Neural cell (in vitro differentiated cells): Measurements from ENCODE around the gene JPT1. TPM values are rescaled to one million over a fixed set of nuclear protein-coding genes. Genes with fewer than 3 reads are reported as not detected.

Source experiments
- H2AFZ ChIP-seq: fragments of 200-600, 300-800 bp; sonication (generic), shearing (Covaris generic); 2 replicates; pipeline ENCODE4 v1.6.0; 2014; ENCODE audit warnings: low read depth, mild to moderate bottlenecking, antibody characterized with exemption, low read length, moderate library complexity
- H3F3A ChIP-seq: fragments of 200-600 bp; shearing (Covaris generic); 2 replicates; pipeline ENCODE4 v1.6.1; 2016; ENCODE audit warnings: mild to moderate bottlenecking, moderate library complexity, mixed read lengths, antibody characterized with exemption, low read length; ENCODE audit not compliant: insufficient read depth, poor library complexity, severe bottlenecking
- H3K27ac ChIP-seq: fragments of 200-600, 300-800 bp; sonication (generic), shearing (Covaris generic); 2 replicates; pipeline ENCODE4 v1.5.1; 2014; ENCODE audit warnings: mild to moderate bottlenecking, low read length, moderate library complexity
- H3K27me3 ChIP-seq: fragments of 300-800, 200-600 bp; sonication (generic), shearing (Covaris generic); 2 replicates; pipeline ENCODE4 v1.6.0; 2014; ENCODE audit warnings: mild to moderate bottlenecking, low read depth, low read length, moderate library complexity; ENCODE audit not compliant: insufficient read depth
- H3K36me3 ChIP-seq: fragments of 300-800, 200-600 bp; sonication (generic), shearing (Covaris generic); 2 replicates; pipeline ENCODE4 v1.5.1; 2014; ENCODE audit warnings: mild to moderate bottlenecking, antibody characterized with exemption, low read length, moderate library complexity; ENCODE audit not compliant: insufficient read depth
- H3K4me2 ChIP-seq: fragments of 300-800, 200-600 bp; sonication (generic), shearing (Covaris generic); 2 replicates; pipeline ENCODE4 v1.6.0; 2014; ENCODE audit warnings: mild to moderate bottlenecking, low read length
- H3K4me3 ChIP-seq: fragments of 300-800, 200-600 bp; sonication (generic), shearing (Covaris generic); 2 replicates; pipeline ENCODE4 v1.5.1; 2014; ENCODE audit warnings: mild to moderate bottlenecking, low read length, moderate library complexity
- H3K79me2 ChIP-seq: fragments of 200-600 bp; shearing (Covaris generic); replicated peaks from 2 replicates; pipeline ENCODE4 v1.6.0; 2014; ENCODE audit warnings: mild to moderate bottlenecking, low read length, moderate library complexity; ENCODE audit not compliant: insufficient read depth
- H3K9ac ChIP-seq: fragments of 300-800, 200-600 bp; sonication (generic), shearing (Covaris generic); 2 replicates; pipeline ENCODE4 v1.6.1; 2016; ENCODE audit warnings: mild to moderate bottlenecking, low read length, mixed read lengths
- H3K9me2 ChIP-seq: fragments of 200-600 bp; shearing (Covaris generic); 2 replicates; pipeline ENCODE4 v1.6.1; 2016; ENCODE audit warnings: mild to moderate bottlenecking, low read length, mixed read lengths; ENCODE audit not compliant: insufficient read depth
- H3K9me3 ChIP-seq: fragments of 200-600, 300-800 bp; sonication (generic), shearing (Covaris generic); 2 replicates; pipeline ENCODE4 v1.6.1; 2016; ENCODE audit warnings: mild to moderate bottlenecking, mixed run types, low read length, moderate library complexity, mixed read lengths
- H4K20me1 ChIP-seq: fragments of 200-600 bp; shearing (Covaris generic); 2 replicates; pipeline ENCODE4 v1.6.1; 2016; ENCODE audit warnings: mild to moderate bottlenecking, mixed run types; ENCODE audit not compliant: insufficient read depth
- CTCF ChIP-seq: fragments of 450-650 bp; IDR thresholded peaks from 2 replicates; pipeline ENCODE4 v1.5.1; 2014; ENCODE audit warnings: antibody characterized with exemption, mild to moderate bottlenecking, moderate library complexity; ENCODE audit not compliant: poor library complexity, severe bottlenecking
- EP300 ChIP-seq: fragments of 450-650 bp; conservative IDR thresholded peaks from 2 replicates; pipeline ENCODE4 v1.6.1; 2014; ENCODE audit warnings: antibody characterized with exemption, mild to moderate bottlenecking, moderate library complexity; ENCODE audit not compliant: poor library complexity, severe bottlenecking
- EZH2 ChIP-seq: fragments of 200-600, 300-800 bp; shearing (Covaris generic), sonication (generic); IDR thresholded peaks from 2 replicates; pipeline ENCODE4 v1.6.1; 2014; ENCODE audit warnings: antibody characterized with exemption, low read length, borderline replicate concordance, mild to moderate bottlenecking; ENCODE audit not compliant: insufficient read depth, poor library complexity, severe bottlenecking
- MXI1 ChIP-seq: fragments of 450-650 bp; conservative IDR thresholded peaks from 2 replicates; pipeline ENCODE4 v1.6.1; 2014; ENCODE audit warnings: antibody characterized with exemption, mild to moderate bottlenecking; ENCODE audit not compliant: poor library complexity, severe bottlenecking
- POLR2AphosphoS5 ChIP-seq: IDR thresholded peaks from 2 replicates; pipeline ENCODE4 v1.6.1; 2012
- RAD21 ChIP-seq: fragments of 450-650 bp; conservative IDR thresholded peaks from 2 replicates; pipeline ENCODE4 v1.6.1; 2014; ENCODE audit warnings: antibody characterized with exemption, mild to moderate bottlenecking, moderate library complexity
- REST ChIP-seq: IDR thresholded peaks from 2 replicates; pipeline ENCODE4 v1.6.1; 2012; ENCODE audit warnings: borderline replicate concordance
- SMC3 ChIP-seq: fragments of 450-650 bp; conservative IDR thresholded peaks from 2 replicates; pipeline ENCODE4 v1.6.1; 2014; ENCODE audit warnings: antibody characterized with exemption, mild to moderate bottlenecking, moderate library complexity; ENCODE audit not compliant: poor library complexity
- TAF1 ChIP-seq: IDR thresholded peaks from 2 replicates; pipeline ENCODE4 v1.6.1; 2012; ENCODE audit warnings: low read depth
- polyA plus RNA-seq: library from polyadenylated mRNA; depleted of rRNA; stranded (reverse); fragments of >200 nt; gene quantifications from 2 replicates; pipeline ENCODE4 v1.2.3, GENCODE V29; 2014

JPT1 gene
- polyA plus RNA-seq, 1 donor from 2014 or later: 1,721 TPM

GRCh38 chr17:75113798-75114551 lies 40.3 kb downstream of the JPT1 start:
- no peak overlapping the region for H3K4me3 ChIP-seq
- no peaks in the 10 kb centered on the region for H3K9me3 ChIP-seq
- H3K4me2 ChIP-seq: no peak overlapping the region

More at GRCh38 chr17:75113798-75114551, 40.3 kb downstream of the JPT1 start:
- no peaks in the 10 kb centered on the region for H3K27me3 ChIP-seq
- no peak overlapping the region for H3K9ac ChIP-seq
- H3F3A ChIP-seq: no peaks in the 10 kb centered on the region
- H3K9me2 ChIP-seq: no peaks in the 10 kb centered on the region
- no peak overlapping the region for H2AFZ ChIP-seq
- no peaks in the 10 kb centered on the region for H3K36me3 ChIP-seq
- peak; percentile 80 for TF ChIP-seq RAD21
- peak; percentile 80 for TF ChIP-seq SMC3
- TF ChIP-seq MXI1: no peak
- no peak for TF ChIP-seq REST
- peak; percentile 87 for TF ChIP-seq CTCF
- no peak for TF ChIP-seq EP300
- TF ChIP-seq TAF1: no peak
- no peak for TF ChIP-seq POLR2AphosphoS5
- TF ChIP-seq EZH2: no peak
- H4K20me1 ChIP-seq: no peaks in the 10 kb centered on the region
- no peak overlapping the region for H3K27ac ChIP-seq
- H3K79me2 ChIP-seq: peaks cover 9% of the 10 kb centered on the region
